ENCODE results near the gene TBC1D22A. TPM values are rescaled to one million over a fixed set of nuclear protein-coding genes. Genes with fewer than 3 reads are reported as not detected.

TBC1D22A gene
- total RNA-seq, 2 experiments from 2014 or later = 36.0 to 38.0 TPM

DNA sequence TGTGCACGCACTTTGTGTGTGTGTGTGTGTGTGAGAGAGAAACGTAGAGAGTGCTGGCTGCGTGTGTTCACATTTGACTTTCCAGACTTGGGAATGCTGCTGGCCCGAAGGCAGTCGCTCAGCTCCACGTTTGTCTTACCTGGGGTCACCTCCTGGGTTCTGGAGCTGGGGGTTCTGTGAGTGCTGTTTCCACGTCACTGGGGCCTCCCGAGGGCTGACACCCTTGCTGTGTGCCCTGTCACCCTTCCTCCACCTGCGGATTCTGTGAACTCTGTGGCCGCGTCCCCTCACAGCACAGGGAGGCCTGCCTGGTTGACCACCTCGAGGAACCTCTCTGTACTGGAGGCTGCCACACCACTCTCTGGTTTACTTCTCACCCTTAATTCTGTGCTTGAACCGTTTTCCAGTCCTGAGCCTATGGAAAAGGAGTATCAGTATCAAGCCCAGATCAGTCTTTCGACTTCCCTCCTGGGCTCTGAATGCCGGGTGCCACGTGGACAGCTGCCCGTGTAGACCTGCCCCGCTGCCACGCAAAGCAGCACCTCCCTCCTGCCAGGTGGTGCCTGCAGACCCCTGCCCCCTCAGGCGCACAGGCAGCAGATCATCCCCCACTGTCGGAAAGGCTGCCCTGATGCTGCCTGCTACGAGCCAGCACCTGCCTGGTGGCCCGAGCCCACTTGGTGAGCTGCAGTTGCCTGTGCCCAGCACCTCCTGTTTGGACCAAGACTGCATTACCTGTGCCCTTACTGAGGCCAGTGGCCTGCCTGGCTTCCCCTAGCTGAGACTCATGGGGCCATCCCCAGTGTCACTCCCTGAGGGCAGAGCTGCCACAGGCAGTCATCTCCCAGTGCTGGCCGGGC is 233.3 kb downstream of the TBC1D22A start:
- ChIA-PET POLR2A (no interaction called here), CTCF (no interaction called here)
- H3K9me3 Mint-ChIP-seq (ENCODE audit: low read depth) = no peaks in the 10 kb centered on the region
- H3K4me3 Mint-ChIP-seq = no peak overlapping the region
- DNase-seq = no peak
- peaks cover 19% of the 10 kb centered on the region for H3K36me3 Mint-ChIP-seq (ENCODE audit: low read depth)
- H3K27ac Mint-ChIP-seq = no peak overlapping the region
- no peaks in the 10 kb centered on the region for H3K27me3 Mint-ChIP-seq
- peaks cover 9% of the 10 kb centered on the region for H3K4me1 Mint-ChIP-seq
- intact Hi-C loops (cut with DNase I, micrococcal nuclease) = no loop called here
- no peak for ATAC-seq

DNA sequence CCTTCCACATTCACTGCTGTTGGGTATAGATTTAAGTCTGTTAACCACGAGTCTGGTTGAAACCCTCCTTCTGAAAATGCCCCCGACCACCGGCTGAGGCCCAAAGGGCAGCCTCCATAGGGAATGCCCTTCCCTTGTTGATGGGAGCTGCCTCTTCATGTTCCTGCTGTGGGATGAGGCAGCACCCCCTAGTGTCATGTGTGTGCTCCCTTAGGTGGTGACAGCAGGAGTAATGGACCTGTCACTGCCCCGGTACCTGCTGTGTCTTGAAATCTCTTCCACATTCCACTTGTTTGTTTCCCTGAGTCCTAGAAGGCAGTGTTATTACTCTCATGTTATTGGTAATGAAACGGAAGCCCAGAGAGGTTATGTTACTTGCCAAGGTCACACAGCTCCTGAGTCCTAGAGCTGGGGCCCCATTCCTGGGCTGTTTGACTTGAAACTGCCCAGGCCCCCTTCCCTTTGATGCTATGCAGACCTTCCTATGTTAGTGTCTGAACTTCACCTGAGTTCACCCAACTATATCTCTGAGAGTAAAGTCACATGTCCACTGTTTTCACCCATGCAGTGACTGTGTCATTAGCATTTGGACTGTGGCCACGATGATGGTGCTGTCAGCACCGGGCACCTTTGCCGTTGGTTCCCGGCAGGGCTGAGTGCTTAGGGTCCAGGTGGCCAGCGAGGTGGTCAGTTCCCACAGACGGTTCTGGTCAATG is 234.3 kb downstream of the TBC1D22A start:
- no peaks in the 10 kb centered on the region for H3K9me3 Mint-ChIP-seq (ENCODE audit: low read depth)
- peaks cover 12% of the 10 kb centered on the region for H3K36me3 Mint-ChIP-seq (ENCODE audit: low read depth)
- H3K4me1 Mint-ChIP-seq = peaks cover 12% of the 10 kb centered on the region
- H3K4me3 Mint-ChIP-seq = no peak overlapping the region
- H3K27me3 Mint-ChIP-seq = no peaks in the 10 kb centered on the region
- intact Hi-C loops (cut with DNase I, micrococcal nuclease) = no loop called here
- ATAC-seq = no peak
- peak overlapping the region; percentile 38 for H3K27ac Mint-ChIP-seq
- ChIA-PET CTCF (interaction anchor here (0.7 to 0.8 kb wide), 2 partner anchors 11 to 194 kb away, joined by 3 to 4 read pairs; no protein-coding TSS in a partner anchor), POLR2A (no interaction called here)
- no peak for DNase-seq

DNA sequence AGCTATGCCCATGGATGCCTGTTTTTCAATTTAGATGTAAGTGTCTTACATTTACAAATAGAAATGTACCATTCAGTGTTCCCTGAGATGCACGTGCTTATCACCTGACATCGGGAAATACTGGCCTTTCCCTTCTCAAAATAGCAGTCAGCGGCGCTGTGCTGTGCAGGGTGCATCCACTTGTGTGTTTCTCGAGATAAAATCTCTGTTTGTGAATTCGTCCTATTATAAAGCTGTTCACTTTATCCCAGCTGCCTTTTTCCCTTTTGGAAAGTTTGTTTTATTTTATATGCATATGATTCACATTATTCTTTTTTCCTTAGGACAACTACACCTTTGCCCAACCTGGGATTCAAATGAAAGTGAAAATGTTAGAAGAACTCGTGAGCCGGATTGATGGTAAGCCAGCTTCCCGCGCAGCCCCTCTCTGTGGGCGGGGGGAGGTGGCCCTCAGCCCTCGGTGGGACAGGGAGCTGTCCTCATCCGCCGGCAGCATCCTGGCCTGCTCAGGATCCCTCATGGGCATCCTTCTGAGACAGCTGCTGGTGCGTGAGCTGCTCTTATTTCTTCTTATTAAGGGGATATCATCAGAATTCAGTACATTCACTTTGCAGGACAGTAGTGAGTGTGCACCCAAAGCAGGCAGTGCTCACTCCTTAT is 235.0 kb downstream of the TBC1D22A start:
- no peaks in the 10 kb centered on the region for H3K27me3 Mint-ChIP-seq
- DNase-seq = no peak
- no peak overlapping the region for H3K27ac Mint-ChIP-seq
- no peaks in the 10 kb centered on the region for H3K9me3 Mint-ChIP-seq (ENCODE audit: low read depth)
- no peak overlapping the region for H3K4me3 Mint-ChIP-seq
- H3K4me1 Mint-ChIP-seq = peaks cover 12% of the 10 kb centered on the region
- no peak for ATAC-seq
- CTCF ChIA-PET = interaction anchor here (0.7 to 0.8 kb wide), 2 partner anchors 10 to 195 kb away, joined by 3 to 4 read pairs; no protein-coding TSS in a partner anchor
- intact Hi-C loops (cut with DNase I, micrococcal nuclease) = no loop called here
- H3K36me3 Mint-ChIP-seq (ENCODE audit: low read depth) = peaks cover 11% of the 10 kb centered on the region
- POLR2A ChIA-PET = no interaction called here

DNA sequence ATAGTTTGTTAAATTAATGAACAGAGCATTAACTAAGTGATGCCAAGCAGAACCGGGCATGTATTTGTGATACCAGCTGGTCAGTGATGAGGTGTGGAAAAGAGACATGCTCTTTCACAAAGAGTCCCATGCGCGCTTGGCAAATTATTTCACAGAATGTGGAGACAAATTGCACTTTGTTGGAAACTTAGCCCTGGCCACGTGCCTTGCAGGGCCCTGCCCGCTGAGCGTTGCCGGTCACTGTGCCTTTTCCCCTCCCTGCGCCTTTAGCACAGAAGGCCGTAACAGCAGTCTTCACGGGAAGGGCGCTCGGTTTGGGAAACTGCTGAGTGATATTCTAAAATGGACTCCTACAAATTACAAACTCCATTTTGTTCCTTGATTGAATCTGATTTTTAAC is 235.9 kb downstream of the TBC1D22A start:
- ATAC-seq = no peak
- no peak overlapping the region for H3K4me3 Mint-ChIP-seq
- intact Hi-C loops (cut with DNase I, micrococcal nuclease) = no loop called here
- ChIA-PET POLR2A (no interaction called here), CTCF (no interaction called here)
- no peak for DNase-seq
- no peaks in the 10 kb centered on the region for H3K9me3 Mint-ChIP-seq (ENCODE audit: low read depth)
- H3K27me3 Mint-ChIP-seq = no peaks in the 10 kb centered on the region
- peaks cover 12% of the 10 kb centered on the region for H3K4me1 Mint-ChIP-seq
- peaks cover 11% of the 10 kb centered on the region for H3K36me3 Mint-ChIP-seq (ENCODE audit: low read depth)
- H3K27ac Mint-ChIP-seq = no peak overlapping the region

DNA sequence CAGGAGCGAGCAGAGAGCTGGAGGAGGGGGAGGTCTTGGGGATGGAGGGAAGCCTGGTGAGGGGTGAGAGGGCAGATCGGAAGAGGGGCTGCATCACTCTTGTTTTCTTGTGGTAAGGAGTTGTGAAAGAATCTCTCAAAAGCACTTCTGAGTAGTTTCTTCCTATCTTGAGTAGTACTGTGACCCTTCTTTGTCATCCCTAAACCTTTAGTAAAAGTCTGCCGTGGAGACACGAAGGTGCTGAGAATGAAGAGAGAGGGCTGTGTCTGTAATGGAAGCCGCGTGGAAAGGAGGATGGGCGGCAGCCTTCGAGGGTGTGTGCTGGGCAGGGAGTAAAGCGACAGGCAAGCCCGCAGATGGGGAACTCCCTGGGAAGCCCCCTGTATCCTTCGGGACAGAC is 237.8 kb downstream of the TBC1D22A start:
- intact Hi-C loops (cut with DNase I, micrococcal nuclease) = no loop called here
- Mint-ChIP-seq H3K36me3 (ENCODE audit: low read depth) (peaks cover 11% of the 10 kb centered on the region), H3K4me1 (peaks cover 12% of the 10 kb centered on the region), H3K27ac (peak overlapping the region; percentile 78), H3K27me3 (no peaks in the 10 kb centered on the region), H3K9me3 (ENCODE audit: low read depth) (no peaks in the 10 kb centered on the region), H3K4me3 (no peak overlapping the region)
- DNase-seq = no peak
- ATAC-seq = peak; percentile 28
- ChIA-PET POLR2A (no interaction called here), CTCF (no interaction called here)

DNA sequence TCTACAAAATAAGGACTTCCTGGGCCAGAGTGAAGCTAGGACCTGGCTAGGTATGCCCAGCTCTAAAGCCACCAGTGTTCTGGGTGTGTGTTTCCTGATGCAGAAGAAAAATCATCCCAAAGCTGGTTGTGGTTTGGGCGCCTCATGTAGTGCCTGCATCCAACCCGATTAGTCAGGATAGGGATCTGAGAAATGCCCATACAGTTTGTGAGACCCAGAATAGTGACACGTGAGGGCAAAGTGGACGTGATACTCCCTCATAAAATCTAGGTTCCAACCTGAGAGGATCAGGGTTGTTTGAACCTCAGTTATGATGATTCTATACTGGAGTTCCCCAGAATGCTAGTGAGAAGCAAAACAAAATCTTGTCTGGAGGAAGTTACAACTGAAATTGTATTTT is 238.4 kb downstream of the TBC1D22A start:
- Mint-ChIP-seq H3K4me3 (no peak overlapping the region), H3K4me1 (peaks cover 12% of the 10 kb centered on the region), H3K27me3 (no peaks in the 10 kb centered on the region), H3K9me3 (ENCODE audit: low read depth) (no peaks in the 10 kb centered on the region), H3K27ac (no peak overlapping the region), H3K36me3 (ENCODE audit: low read depth) (peaks cover 11% of the 10 kb centered on the region)
- ChIA-PET CTCF (no interaction called here), POLR2A (interaction anchor here (0.6 kb wide), 1 partner anchor 37 kb away, joined by 9 read pairs; no protein-coding TSS in a partner anchor)
- DNase-seq (no peak), ATAC-seq (peak; percentile 62)
- intact Hi-C loops (cut with DNase I, micrococcal nuclease) = no loop called here

DNA sequence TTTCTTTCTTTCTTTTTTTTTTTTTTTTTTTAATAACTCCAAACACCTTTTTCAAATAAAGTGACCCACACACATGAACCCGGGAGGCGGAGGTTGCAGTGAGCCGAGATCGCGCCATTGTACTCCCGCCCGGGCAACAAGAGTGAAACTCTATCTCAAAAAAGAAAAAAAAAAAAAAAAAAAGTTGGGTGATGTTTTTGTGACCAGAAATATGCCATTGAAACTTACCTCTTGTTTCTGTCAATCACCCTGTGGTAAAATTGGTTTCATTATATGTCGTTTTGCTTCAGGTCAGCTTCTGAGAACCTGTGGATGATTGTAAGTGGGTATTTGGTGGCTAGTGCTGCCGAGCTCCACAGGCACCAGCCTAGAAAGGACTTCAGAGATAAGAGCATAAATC is 238.8 kb downstream of the TBC1D22A start:
- Mint-ChIP-seq H3K27ac (no peak overlapping the region), H3K9me3 (ENCODE audit: low read depth) (no peaks in the 10 kb centered on the region), H3K4me3 (no peak overlapping the region), H3K27me3 (no peaks in the 10 kb centered on the region), H3K4me1 (peaks cover 12% of the 10 kb centered on the region), H3K36me3 (ENCODE audit: low read depth) (peaks cover 11% of the 10 kb centered on the region)
- no peak for DNase-seq
- intact Hi-C loops (cut with DNase I, micrococcal nuclease) = no loop called here
- peak; percentile 37 for ATAC-seq
- ChIA-PET POLR2A (interaction anchor here (0.6 kb wide), 1 partner anchor 36 kb away, joined by 9 read pairs; no protein-coding TSS in a partner anchor), CTCF (no interaction called here)

DNA sequence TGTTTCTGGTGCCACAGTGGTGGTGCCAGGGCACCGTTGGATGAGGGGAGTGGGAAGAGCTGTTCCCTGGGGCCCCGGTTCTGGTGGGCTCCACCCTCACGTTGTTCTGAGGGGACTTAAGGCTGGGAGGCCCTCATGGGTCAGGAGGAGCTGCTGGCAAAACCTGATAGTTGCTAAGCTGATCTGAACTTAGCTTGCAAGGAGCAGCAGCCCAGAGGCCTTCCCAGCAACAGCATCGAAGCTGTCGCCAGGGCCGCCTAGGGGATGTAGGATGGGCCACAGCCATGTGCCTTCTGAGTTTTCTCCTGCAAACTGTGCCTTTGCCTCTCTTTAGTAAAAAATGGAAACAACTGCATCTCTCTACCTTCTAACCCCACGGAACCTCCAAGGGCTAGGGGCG is 240.2 kb downstream of the TBC1D22A start:
- CTCF ChIA-PET = no interaction called here
- POLR2A ChIA-PET = no interaction called here
- no peak for DNase-seq
- Mint-ChIP-seq H3K9me3 (ENCODE audit: low read depth) (no peaks in the 10 kb centered on the region), H3K4me3 (no peak overlapping the region), H3K36me3 (ENCODE audit: low read depth) (peaks cover 8% of the 10 kb centered on the region), H3K27ac (no peak overlapping the region), H3K4me1 (peaks cover 12% of the 10 kb centered on the region), H3K27me3 (no peaks in the 10 kb centered on the region)
- intact Hi-C loops (cut with DNase I, micrococcal nuclease) = no loop called here
- no peak for ATAC-seq

DNA sequence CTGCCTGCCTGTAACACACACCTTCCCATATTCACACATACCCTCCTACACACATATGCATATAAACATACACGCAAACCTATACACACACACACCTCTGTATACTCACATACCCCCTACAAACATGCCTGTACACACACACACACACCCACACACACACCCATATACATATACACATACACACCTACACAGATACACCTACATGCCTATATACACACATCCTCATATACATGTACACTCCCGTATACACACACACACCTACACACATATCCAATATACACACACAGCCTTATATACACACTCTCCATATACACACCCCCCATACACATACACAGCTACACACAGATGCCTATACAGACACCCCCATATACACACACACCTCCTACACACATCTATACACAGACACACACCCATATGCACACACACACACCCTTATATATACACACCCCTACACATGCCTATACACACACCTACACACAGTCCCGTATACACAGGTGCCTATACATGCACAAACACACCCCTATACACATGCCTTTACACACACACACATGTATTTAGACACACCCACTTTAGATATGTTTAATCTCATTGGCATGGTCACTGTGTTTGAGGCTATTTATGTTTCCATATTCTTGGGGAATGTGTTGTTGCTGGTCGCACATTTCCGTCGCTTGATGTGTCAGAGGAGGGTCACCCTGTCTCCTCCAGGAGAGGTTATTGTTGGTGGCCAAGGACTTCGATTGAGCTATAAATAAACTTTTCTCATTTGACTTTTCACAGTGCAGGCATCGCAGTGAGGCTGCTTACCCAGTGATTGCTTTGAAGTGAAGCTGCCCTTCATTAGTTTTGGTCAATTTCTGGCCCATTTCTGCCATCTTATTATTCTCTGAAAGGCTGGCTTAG is 243.3 kb downstream of the TBC1D22A start:
- Mint-ChIP-seq H3K9me3 (ENCODE audit: low read depth) (no peaks in the 10 kb centered on the region), H3K4me3 (no peak overlapping the region), H3K27ac (no peak overlapping the region), H3K36me3 (ENCODE audit: low read depth) (no peaks in the 10 kb centered on the region), H3K27me3 (no peaks in the 10 kb centered on the region), H3K4me1 (peaks cover 3% of the 10 kb centered on the region)
- POLR2A ChIA-PET = no interaction called here
- CTCF ChIA-PET = interaction anchor here (0.6 kb wide), 1 partner anchor 11 kb away, joined by 3 read pairs; no protein-coding TSS in a partner anchor
- DNase-seq (no peak), ATAC-seq (no peak)
- intact Hi-C loops (cut with DNase I, micrococcal nuclease) = no loop called here

DNA sequence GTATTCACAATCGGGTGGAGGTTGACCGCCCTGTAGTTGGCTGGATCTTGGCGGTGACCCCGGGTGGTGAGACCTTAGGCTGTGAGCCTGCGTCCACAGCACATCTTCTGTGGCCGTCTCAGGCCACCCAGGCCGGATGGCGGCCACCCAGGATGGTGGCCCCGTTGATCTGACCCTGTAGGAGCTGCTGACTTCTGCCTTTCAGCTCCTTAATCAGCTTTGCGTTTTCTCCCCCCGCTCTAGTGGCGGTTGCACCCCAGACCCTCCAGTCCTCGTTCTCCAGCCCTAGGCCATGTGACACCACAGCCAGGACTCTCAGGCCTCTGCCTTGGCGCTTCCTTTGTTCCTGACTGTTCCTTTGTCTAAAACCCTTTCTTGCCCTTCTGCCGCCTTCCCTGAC is 244.0 kb downstream of the TBC1D22A start:
- H3K4me1 Mint-ChIP-seq = no peaks in the 10 kb centered on the region
- intact Hi-C loops (cut with DNase I, micrococcal nuclease) = no loop called here
- CTCF ChIA-PET = no interaction called here
- H3K27ac Mint-ChIP-seq = no peak overlapping the region
- H3K27me3 Mint-ChIP-seq = no peaks in the 10 kb centered on the region
- DNase-seq (no peak), ATAC-seq (no peak)
- no peaks in the 10 kb centered on the region for H3K36me3 Mint-ChIP-seq (ENCODE audit: low read depth)
- POLR2A ChIA-PET = no interaction called here
- no peaks in the 10 kb centered on the region for H3K9me3 Mint-ChIP-seq (ENCODE audit: low read depth)
- H3K4me3 Mint-ChIP-seq = no peak overlapping the region

DNA sequence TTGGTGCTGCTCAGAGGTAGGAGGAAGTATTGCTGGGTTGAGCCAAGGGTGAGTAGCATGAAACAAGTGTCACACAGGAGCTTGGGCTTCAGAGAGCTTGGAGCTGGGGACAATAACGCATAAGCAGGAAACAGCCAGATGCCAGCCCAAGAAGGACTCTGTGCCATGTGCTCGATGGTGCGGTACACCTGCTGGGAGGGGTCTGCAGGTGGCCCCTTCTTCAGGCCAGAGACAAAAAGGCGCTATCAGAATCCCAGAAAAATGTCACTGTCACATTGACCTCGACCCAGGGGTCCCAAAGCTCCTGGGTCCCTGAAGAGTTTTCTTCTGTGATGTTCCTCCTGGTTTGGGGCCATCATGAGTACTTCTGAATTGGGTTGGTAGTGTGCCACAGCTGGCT is 244.4 kb downstream of the TBC1D22A start:
- H3K9me3 Mint-ChIP-seq (ENCODE audit: low read depth) = no peaks in the 10 kb centered on the region
- H3K4me3 Mint-ChIP-seq = no peak overlapping the region
- CTCF ChIA-PET = no interaction called here
- no peak overlapping the region for H3K27ac Mint-ChIP-seq
- DNase-seq (no peak), ATAC-seq (no peak)
- no peaks in the 10 kb centered on the region for H3K27me3 Mint-ChIP-seq
- H3K36me3 Mint-ChIP-seq (ENCODE audit: low read depth) = no peaks in the 10 kb centered on the region
- intact Hi-C loops (cut with DNase I, micrococcal nuclease) = no loop called here
- POLR2A ChIA-PET = no interaction called here
- no peaks in the 10 kb centered on the region for H3K4me1 Mint-ChIP-seq

All from activated CD4-positive, alpha-beta T cell treated with anti-CD3 and anti-CD28 coated beads for 36 hours (primary cell).